ENCODE data around the gene PLXNA2.

The PLXNA2 gene

GRCh38 chr1:208159555-208160258 lies 84.5 kb downstream of the PLXNA2 start:
- DNase-seq: peak; percentile 66

GRCh38 chr1:208158640-208159554 lies 85.3 kb downstream of the PLXNA2 start:
- DNase-seq: no peak

- DNase-seq: no peak
Measured at GRCh38 chr1:208157769-208158168, 86.4 kb downstream of the PLXNA2 start.

GRCh38 chr1:208156741-208157140 lies 87.4 kb downstream of the PLXNA2 start:
- no peak for DNase-seq

GRCh38 chr1:208156310-208156709 lies 87.9 kb downstream of the PLXNA2 start:
- no peak for DNase-seq

- DNase-seq: no peak
Measured at GRCh38 chr1:208154679-208155642, 89.2 kb downstream of the PLXNA2 start.

GRCh38 chr1:208154040-208154439 lies 90.1 kb downstream of the PLXNA2 start:
- no peak for DNase-seq

GRCh38 chr1:208153386-208153785 lies 90.8 kb downstream of the PLXNA2 start:
- no peak for DNase-seq

GRCh38 chr1:208151728-208152598 lies 92.2 kb downstream of the PLXNA2 start:
- DNase-seq: no peak

GRCh38 chr1:208150833-208151458 lies 93.2 kb downstream of the PLXNA2 start:
- DNase-seq: no peak

GRCh38 chr1:208149776-208150514 lies 94.2 kb downstream of the PLXNA2 start:
- DNase-seq: no peak

- DNase-seq: no peak
Measured at GRCh38 chr1:208149213-208149612, 95.0 kb downstream of the PLXNA2 start.

- DNase-seq: no peak
Measured at GRCh38 chr1:208148380-208148779, 95.8 kb downstream of the PLXNA2 start.

- DNase-seq: no peak
Measured at GRCh38 chr1:208146650-208147049, 97.5 kb downstream of the PLXNA2 start.

GRCh38 chr1:208145167-208145566 lies 99.0 kb downstream of the PLXNA2 start:
- DNase-seq: no peak

- no peak for DNase-seq
Measured at GRCh38 chr1:208142590-208143382, 101.4 kb downstream of the PLXNA2 start.

- no peak for DNase-seq
Measured at GRCh38 chr1:208141610-208142192, 102.5 kb downstream of the PLXNA2 start.

GRCh38 chr1:208139434-208140045 lies 104.6 kb downstream of the PLXNA2 start:
- DNase-seq: no peak

- DNase-seq: peak; percentile 79
Measured at GRCh38 chr1:208137193-208137592, 107.0 kb downstream of the PLXNA2 start.

Data from NCI-H446 treated with DMSO at 0.1 percent for 48 hours (cell line).